Thoracic aorta (tissue), 2 donors: Measurements from ENCODE around the gene GATA5. TPM values are rescaled to one million over a fixed set of nuclear protein-coding genes. Genes with fewer than 3 reads are reported as not detected.

ENCODE experiments used
- ATAC-seq: fragments of 150-250 bp; one replicate; pipeline ENCODE4 v1.8.0; 2017; ENCODE audit warnings: low read depth; ENCODE audit not compliant: insufficient number of reproducible peaks, low FRiP score
- DNase-seq: peaks from one replicate; pipeline ENCODE4 v3.0.0-alpha.2; 2020; ENCODE audit warnings: low spot score
- H3K27ac ChIP-seq, 2 donors: fragments of 200-600 bp; sonication (generic); 1 replicate in 1 of 2; 2 replicates in 1 of 2; pipeline ENCODE4 v1.5.1; 2016; ENCODE audit warnings: mild to moderate bottlenecking in 2 of 2, moderate library complexity in 2 of 2
- H3K27me3 ChIP-seq: fragments of 200-600 bp; sonication (generic); replicated peaks from 2 replicates; pipeline ENCODE4 v1.6.0; 2016; ENCODE audit warnings: mild to moderate bottlenecking; ENCODE audit not compliant: insufficient read depth
- H3K36me3 ChIP-seq: fragments of 200-600 bp; sonication (generic); one replicate; pipeline ENCODE4 v1.5.1; 2016
- H3K4me1 ChIP-seq, 2 donors: fragments of 200-600 bp; sonication (generic); 1 replicate in 1 of 2; 2 replicates in 1 of 2; pipeline versions ENCODE4 v1.5.1 to v1.6.0; 2016; ENCODE audit warnings: low read depth in 2 of 2, mild to moderate bottlenecking in 1 of 2; ENCODE audit not compliant: control insufficient read depth in 1 of 2
- H3K4me3 ChIP-seq: fragments of 200-600 bp; sonication (generic); 2 replicates; pipeline ENCODE4 v1.5.1; 2016; ENCODE audit warnings: mild to moderate bottlenecking
- H3K9me3 ChIP-seq: fragments of 200-600 bp; sonication (generic); 2 replicates; pipeline ENCODE4 v1.5.1; 2016
- CTCF ChIP-seq: fragments of 200-600 bp; sonication (generic); IDR thresholded peaks from one replicate; pipeline ENCODE4 v1.5.1; 2019; ENCODE audit warnings: antibody characterized with exemption
- total RNA-seq, 2 donors: library from RNA; depleted of rRNA; stranded (reverse); fragments of >200 nt; gene quantifications; one replicate each; pipeline versions ENCODE4 v1.1.0 to v1.2.3, GENCODE V29; 2016

GATA5 gene
- total RNA-seq, 2 donors from 2014 or later: 0.27 TPM; not detected in 1

- H3K36me3 ChIP-seq: no peaks in the 10 kb centered on the region
- no peak overlapping the region for H3K27ac ChIP-seq
- H3K9me3 ChIP-seq: no peaks in the 10 kb centered on the region
- H3K4me3 ChIP-seq: no peak overlapping the region
- H3K27me3 ChIP-seq: no peaks in the 10 kb centered on the region
- H3K4me1 ChIP-seq: no peaks in the 10 kb centered on the region
- DNase-seq: no peak
- TF ChIP-seq CTCF: no peak
- no peak for ATAC-seq
Observed at GRCh38 chr20:62482974-62483373, 7.2 kb upstream of the GATA5 start.

- no peak for TF ChIP-seq CTCF
- Histone ChIP-seq H3K9me3 (no peaks in the 10 kb centered on the region), H3K27me3 (no peaks in the 10 kb centered on the region), H3K4me3 (no peak overlapping the region), H3K27ac (no peak overlapping the region), H3K4me1 (no peaks in the 10 kb centered on the region), H3K36me3 (no peaks in the 10 kb centered on the region)
- ATAC-seq (no peak), DNase-seq (no peak)
Observed at GRCh38 chr20:62482146-62482809, 6.5 kb upstream of the GATA5 start.

DNA sequence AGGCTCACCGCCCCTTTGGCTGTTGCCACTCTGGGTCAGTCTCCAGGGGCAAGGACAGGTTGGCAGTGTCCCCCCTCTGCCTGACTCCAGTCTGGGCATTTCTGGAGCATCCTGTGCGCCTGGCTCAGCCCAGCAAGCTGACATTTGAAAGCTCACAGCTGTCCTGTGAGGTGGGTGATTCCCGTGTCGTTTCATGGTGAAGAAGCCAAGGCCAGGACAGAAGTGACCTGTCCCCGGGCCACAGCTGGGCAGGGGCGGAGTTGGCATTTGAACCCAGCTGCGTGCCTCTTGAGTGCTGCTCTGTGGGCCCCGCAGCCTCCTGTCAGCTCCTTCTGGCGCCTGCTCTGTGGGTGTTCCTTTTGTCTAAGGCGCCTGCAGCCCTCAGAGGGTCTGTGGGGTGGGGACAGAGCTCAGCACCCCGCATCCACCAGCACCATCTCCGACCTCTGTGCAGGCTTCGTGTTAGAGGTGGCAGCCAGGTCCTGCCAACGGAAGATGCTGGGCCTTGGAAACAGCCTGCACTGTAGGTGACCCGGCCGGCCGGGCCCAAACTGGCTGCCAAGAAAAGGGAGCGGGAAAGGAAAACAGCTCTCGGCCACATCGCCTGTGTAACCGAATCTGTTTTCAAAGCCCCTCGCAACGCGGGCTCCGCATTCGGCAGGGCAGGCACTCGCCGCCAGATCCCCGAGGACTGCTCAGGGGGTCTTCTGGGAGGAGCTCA is 5.8 kb upstream of the GATA5 start:
- H3K27ac ChIP-seq: no peak overlapping the region
- no peaks in the 10 kb centered on the region for H3K27me3 ChIP-seq
- H3K4me3 ChIP-seq: no peak overlapping the region
- TF ChIP-seq CTCF: no peak
- H3K4me1 ChIP-seq: peaks cover 0 to under 1% of the 10 kb centered on the region in 2 donors
- H3K36me3 ChIP-seq: no peaks in the 10 kb centered on the region
- DNase-seq: no peak
- no peak for ATAC-seq
- H3K9me3 ChIP-seq: no peaks in the 10 kb centered on the region

GRCh38 chr20:62480318-62480717 is 4.5 kb upstream of the GATA5 start:
- Histone ChIP-seq H3K27me3 (no peaks in the 10 kb centered on the region), H3K27ac (no peak overlapping the region), H3K36me3 (no peaks in the 10 kb centered on the region), H3K4me3 (no peak overlapping the region), H3K4me1 (peaks cover 0 to 13% of the 10 kb centered on the region in 2 donors), H3K9me3 (no peaks in the 10 kb centered on the region)
- DNase-seq (no peak), ATAC-seq (no peak)
- no peak for TF ChIP-seq CTCF

GRCh38 chr20:62479656-62480055 is 3.9 kb upstream of the GATA5 start:
- DNase-seq (no peak), ATAC-seq (no peak)
- no peak for TF ChIP-seq CTCF
- Histone ChIP-seq H3K9me3 (no peaks in the 10 kb centered on the region), H3K36me3 (no peaks in the 10 kb centered on the region), H3K4me3 (no peak overlapping the region), H3K27me3 (peaks cover 5% of the 10 kb centered on the region), H3K4me1 (peaks cover 0 to 16% of the 10 kb centered on the region in 2 donors), H3K27ac (no peak overlapping the region)
